ENCODE measurements around the gene TMTC3. TPM values are rescaled to one million over a fixed set of nuclear protein-coding genes. Genes with fewer than 3 reads are reported as not detected.

TMTC3 gene
- total and polyA plus RNA-seq, 8 donors = 23.2 to 34.4 (median 26.1) TPM

DNA sequence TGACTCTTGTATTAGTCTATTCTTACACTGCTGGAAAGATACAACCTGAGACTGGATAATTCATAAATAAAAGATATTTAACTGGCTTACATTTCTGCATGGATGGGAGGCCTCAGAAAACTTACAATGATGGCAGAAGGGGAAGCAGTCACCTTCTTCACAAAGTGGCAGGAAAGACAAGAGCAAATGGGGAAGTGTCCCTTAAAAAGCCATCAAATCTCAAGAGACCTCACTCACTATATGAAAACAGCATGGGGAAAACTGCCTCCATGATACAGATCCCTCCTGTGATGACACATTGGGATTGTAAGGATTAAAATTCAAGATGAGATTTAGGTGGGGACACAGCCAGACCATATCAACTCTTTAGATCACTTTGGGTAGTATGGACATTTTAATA, 83.7 kb downstream of the TMTC3 start:
- no peak overlapping the region for H3K4me3 ChIP-seq
- intact Hi-C loops (cut with DNase I) = no loop called here
- H3K27ac ChIP-seq = no peak overlapping the region
- DNase-seq (no peak), ATAC-seq (no peak)
- H3K4me1 ChIP-seq = no peaks in the 10 kb centered on the region
- TF ChIP-seq, protein P1, sequence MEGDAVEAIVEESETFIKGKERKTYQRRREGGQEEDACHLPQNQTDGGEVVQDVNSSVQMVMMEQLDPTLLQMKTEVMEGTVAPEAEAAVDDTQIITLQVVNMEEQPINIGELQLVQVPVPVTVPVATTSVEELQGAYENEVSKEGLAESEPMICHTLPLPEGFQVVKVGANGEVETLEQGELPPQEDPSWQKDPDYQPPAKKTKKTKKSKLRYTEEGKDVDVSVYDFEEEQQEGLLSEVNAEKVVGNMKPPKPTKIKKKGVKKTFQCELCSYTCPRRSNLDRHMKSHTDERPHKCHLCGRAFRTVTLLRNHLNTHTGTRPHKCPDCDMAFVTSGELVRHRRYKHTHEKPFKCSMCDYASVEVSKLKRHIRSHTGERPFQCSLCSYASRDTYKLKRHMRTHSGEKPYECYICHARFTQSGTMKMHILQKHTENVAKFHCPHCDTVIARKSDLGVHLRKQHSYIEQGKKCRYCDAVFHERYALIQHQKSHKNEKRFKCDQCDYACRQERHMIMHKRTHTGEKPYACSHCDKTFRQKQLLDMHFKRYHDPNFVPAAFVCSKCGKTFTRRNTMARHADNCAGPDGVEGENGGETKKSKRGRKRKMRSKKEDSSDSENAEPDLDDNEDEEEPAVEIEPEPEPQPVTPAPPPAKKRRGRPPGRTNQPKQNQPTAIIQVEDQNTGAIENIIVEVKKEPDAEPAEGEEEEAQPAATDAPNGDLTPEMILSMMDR (IDR thresholded peaks at IDR 0.05) = no peak
- H3K9me3 ChIP-seq = peaks cover 0 to 31% of the 10 kb centered on the region in 2 donors
- H3K27me3 ChIP-seq = no peaks in the 10 kb centered on the region
- H3K36me3 ChIP-seq = no peaks in the 10 kb centered on the region

DNA sequence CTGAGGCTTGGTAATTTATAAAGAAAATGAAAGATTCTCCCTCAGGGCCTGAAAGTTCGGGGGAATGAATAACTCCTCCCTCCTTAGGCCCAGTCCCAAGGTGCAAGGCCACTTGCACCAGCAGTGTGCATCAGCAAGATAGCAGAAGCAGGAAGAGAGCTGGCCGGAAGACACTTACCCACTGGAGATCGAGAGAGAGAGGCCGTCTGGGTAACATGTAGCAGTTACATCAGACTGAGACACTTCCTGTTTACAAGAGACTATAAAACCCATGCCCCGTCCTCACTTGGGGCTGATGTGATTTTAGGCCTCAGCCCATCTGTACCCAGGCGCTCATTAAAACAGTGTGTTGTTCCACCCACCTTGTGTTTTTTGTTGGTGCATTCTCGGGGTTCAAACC, 85.2 kb downstream of the TMTC3 start:
- Histone ChIP-seq H3K4me3 (no peak overlapping the region), H3K27ac (no peak overlapping the region), H3K27me3 (no peaks in the 10 kb centered on the region), H3K9me3 (peaks cover 0 to 19% of the 10 kb centered on the region in 2 donors), H3K36me3 (no peaks in the 10 kb centered on the region), H3K4me1 (no peaks in the 10 kb centered on the region)
- no peak for ATAC-seq
- TF ChIP-seq, protein P1 (IDR thresholded peaks at IDR 0.05) = no peak
- intact Hi-C loops (cut with DNase I) = no loop called here
- no peak for DNase-seq

DNA sequence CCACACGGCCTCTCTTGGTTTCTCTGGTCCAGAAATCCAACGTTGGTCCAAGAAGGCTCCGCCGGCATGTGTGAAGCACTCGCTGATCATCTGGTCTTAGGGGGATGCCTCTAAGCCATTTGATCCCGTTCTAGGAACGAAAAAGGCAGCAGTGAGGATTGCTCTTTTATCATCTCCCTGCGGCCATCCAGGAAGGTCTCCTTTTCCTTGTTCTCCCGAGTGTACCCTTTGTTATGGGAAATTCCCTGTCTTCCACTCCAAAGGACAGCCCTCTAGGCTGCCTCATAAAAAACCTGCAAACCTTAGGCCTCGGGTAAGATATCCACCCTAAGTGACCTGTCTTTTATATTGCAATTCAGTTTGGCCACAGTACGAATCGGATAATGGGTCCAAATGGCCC, 85.8 kb downstream of the TMTC3 start:
- Histone ChIP-seq H3K36me3 (no peaks in the 10 kb centered on the region), H3K4me1 (no peaks in the 10 kb centered on the region), H3K27me3 (no peaks in the 10 kb centered on the region), H3K9me3 (peaks cover 0 to 13% of the 10 kb centered on the region in 2 donors), H3K27ac (no peak overlapping the region), H3K4me3 (no peak overlapping the region)
- TF ChIP-seq, protein P1 (IDR thresholded peaks at IDR 0.05) = no peak
- no peak for ATAC-seq
- DNase-seq = no peak
- intact Hi-C loops (cut with DNase I) = no loop called here

DNA sequence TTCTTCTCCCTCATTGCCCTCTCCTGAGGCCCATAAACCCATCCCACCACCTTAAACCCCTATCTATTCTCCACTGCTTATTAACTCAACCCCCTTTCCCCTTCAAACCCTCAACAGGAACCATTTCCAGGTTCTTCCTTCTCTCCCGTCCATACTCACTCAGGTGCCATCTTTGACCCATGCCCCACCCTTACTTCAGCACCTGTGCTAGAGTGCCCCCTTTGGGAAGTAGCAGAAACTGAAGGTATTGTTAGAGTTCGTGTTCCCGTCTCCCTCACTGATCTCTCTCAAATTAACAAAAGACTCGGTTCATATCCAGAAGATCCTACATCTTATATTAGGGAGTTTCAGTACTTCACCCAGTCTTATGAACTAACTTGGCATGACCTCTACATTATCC, 86.6 kb downstream of the TMTC3 start:
- intact Hi-C loops (cut with DNase I) = no loop called here
- H3K27me3 ChIP-seq = no peaks in the 10 kb centered on the region
- H3K4me1 ChIP-seq = no peaks in the 10 kb centered on the region
- H3K9me3 ChIP-seq = peaks cover 0 to 6% of the 10 kb centered on the region in 2 donors
- TF ChIP-seq, protein P1 (IDR thresholded peaks at IDR 0.05) = no peak
- H3K27ac ChIP-seq = no peak overlapping the region
- no peak for DNase-seq
- no peak overlapping the region for H3K4me3 ChIP-seq
- ATAC-seq = no peak
- H3K36me3 ChIP-seq = no peaks in the 10 kb centered on the region

DNA sequence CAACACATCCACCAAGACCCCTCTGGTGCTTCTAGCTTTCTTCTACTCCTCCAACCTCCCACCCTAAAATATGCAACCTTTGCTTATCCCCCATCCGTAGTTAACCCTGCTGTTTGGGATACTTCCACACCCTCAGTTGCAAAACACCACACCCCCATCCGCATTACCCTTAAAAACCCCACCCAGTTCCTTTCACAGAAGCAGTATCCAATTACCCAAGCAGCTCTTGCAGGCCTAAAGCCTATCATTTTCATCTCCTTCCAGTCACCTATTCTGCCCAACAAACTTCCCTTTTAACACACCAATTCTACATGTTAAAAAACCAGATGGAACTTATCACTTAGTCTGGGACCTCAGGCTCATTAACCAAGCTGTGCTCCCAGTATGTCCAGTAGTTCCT, 88.2 kb downstream of the TMTC3 start:
- DNase-seq (no peak), ATAC-seq (no peak)
- Histone ChIP-seq H3K4me3 (no peak overlapping the region), H3K4me1 (no peaks in the 10 kb centered on the region), H3K9me3 (peaks cover 0 to 2% of the 10 kb centered on the region in 2 donors), H3K27ac (no peak overlapping the region), H3K27me3 (no peaks in the 10 kb centered on the region), H3K36me3 (no peaks in the 10 kb centered on the region)
- intact Hi-C loops (cut with DNase I) = no loop called here
- TF ChIP-seq, protein P1 (IDR thresholded peaks at IDR 0.05) = no peak
